Measurements from ENCODE around the gene MAP3K5. TPM values are rescaled to one million over a fixed set of nuclear protein-coding genes. Genes with fewer than 3 reads are reported as not detected.

The MAP3K5 gene
- total RNA-seq, 1 donor from 2014 or later, result 5.7 TPM

- no peaks in the 10 kb centered on the region for H3K27me3 ChIP-seq (ENCODE audit: control insufficient read depth, insufficient read depth, low read length)
- H3K36me3 ChIP-seq (ENCODE audit: control insufficient read depth, insufficient read depth, low read length), result no peaks in the 10 kb centered on the region
- no peak overlapping the region for H3K4me3 ChIP-seq (ENCODE audit: low read depth, low read length)
- no peak for DNase-seq (ENCODE audit: low read depth)
- TF ChIP-seq, protein P1, sequence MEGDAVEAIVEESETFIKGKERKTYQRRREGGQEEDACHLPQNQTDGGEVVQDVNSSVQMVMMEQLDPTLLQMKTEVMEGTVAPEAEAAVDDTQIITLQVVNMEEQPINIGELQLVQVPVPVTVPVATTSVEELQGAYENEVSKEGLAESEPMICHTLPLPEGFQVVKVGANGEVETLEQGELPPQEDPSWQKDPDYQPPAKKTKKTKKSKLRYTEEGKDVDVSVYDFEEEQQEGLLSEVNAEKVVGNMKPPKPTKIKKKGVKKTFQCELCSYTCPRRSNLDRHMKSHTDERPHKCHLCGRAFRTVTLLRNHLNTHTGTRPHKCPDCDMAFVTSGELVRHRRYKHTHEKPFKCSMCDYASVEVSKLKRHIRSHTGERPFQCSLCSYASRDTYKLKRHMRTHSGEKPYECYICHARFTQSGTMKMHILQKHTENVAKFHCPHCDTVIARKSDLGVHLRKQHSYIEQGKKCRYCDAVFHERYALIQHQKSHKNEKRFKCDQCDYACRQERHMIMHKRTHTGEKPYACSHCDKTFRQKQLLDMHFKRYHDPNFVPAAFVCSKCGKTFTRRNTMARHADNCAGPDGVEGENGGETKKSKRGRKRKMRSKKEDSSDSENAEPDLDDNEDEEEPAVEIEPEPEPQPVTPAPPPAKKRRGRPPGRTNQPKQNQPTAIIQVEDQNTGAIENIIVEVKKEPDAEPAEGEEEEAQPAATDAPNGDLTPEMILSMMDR (IDR thresholded peaks at IDR 0.05; ENCODE audit: insufficient read depth, low read length, poor library complexity, severe bottlenecking), result no peak
These were observed 18.8 kb downstream of the MAP3K5 start for GRCh38 chr6:136773473-136773796.

DNA sequence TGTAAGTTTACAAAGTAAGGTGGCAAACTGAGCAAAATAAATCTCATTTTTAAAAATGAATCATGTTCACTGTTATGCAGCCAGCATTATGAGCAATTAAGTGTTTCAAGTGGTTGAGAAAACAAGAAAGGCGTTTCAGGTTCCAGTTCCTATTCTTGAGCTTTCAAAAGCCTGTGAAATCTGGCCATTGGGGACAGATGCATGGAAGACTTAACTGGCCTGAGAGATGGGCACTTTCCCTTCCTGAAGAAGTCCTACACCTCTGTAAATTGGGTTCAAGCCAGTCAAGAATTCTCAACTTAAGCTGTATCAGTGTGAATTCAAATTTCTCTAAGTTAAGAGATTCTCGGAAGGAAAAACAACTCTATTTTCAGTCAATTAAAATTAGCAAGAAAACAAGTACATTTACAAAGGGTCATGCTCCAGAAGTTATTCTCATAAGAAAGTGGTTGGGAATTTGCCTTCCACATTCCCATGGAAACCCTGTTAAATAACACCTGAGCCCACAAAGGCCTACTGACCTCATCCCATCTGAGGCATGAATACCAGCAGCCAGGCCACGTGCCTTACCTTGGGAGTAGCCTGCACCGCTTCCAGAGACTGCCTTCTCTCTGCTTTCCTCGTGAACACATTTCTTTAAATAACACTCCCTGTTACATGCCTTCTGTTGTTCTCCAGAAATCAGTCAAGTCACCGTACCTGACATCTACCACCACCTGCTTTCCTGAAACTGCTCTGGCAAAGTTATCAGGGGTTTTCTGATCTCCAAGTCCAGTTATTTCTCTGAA lies 19.4 kb downstream of the MAP3K5 start:
- Histone ChIP-seq H3K27me3 (ENCODE audit: control insufficient read depth, insufficient read depth, low read length) (no peaks in the 10 kb centered on the region), H3K4me3 (ENCODE audit: low read depth, low read length) (no peak overlapping the region), H3K36me3 (ENCODE audit: control insufficient read depth, insufficient read depth, low read length) (no peaks in the 10 kb centered on the region)
- TF ChIP-seq, protein P1 (IDR thresholded peaks at IDR 0.05; ENCODE audit: insufficient read depth, low read length, poor library complexity, severe bottlenecking), result no peak
- peak; percentile 90 for DNase-seq (ENCODE audit: low read depth)

DNA sequence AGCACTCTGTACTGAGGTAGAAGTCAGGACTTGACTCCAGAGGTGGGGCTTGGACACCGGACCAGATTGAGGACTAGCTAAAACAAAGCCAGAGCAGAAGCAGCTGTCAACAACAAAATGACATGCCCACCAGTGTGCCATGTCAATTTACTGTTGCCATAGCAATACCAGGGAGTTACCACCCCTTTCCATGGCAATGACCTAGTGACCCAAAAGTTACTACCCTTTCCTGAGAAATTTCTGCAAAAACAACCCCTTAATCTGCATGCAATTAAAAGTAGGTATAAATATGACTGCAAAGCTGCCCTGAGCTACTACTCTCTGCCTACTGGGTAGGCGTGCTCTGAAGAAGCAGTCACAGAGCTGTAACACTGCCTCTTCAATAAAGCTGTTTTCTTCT lies 21.0 kb downstream of the MAP3K5 start:
- Histone ChIP-seq H3K4me3 (ENCODE audit: low read depth, low read length) (no peak overlapping the region), H3K36me3 (ENCODE audit: control insufficient read depth, insufficient read depth, low read length) (no peaks in the 10 kb centered on the region), H3K27me3 (ENCODE audit: control insufficient read depth, insufficient read depth, low read length) (no peaks in the 10 kb centered on the region)
- no peak for DNase-seq (ENCODE audit: low read depth)
- TF ChIP-seq, protein P1 (IDR thresholded peaks at IDR 0.05; ENCODE audit: insufficient read depth, low read length, poor library complexity, severe bottlenecking), result no peak

DNA sequence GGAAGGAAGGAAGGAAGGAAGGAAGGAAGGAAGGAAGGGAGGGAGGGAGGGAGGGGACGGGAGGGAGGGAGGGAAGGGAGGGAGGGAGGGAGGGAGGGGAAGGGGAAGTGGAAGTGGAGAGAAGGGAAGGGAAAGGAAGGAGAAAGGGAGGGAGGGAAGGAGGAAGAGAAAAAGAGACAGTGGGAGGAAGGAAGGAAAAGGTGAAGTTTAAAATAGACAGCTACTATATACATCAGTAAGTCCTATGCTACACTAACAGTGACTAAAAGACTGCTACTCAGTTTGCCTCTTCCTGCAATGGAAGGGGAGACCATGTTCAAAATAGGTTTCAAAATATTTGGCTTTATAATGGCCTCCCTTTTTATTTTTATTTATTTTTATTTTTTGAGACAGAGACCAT lies 22.5 kb downstream of the MAP3K5 start:
- H3K36me3 ChIP-seq (ENCODE audit: control insufficient read depth, insufficient read depth, low read length), result no peaks in the 10 kb centered on the region
- DNase-seq (ENCODE audit: low read depth), result no peak
- TF ChIP-seq, protein P1 (IDR thresholded peaks at IDR 0.05; ENCODE audit: insufficient read depth, low read length, poor library complexity, severe bottlenecking), result no peak

DNA sequence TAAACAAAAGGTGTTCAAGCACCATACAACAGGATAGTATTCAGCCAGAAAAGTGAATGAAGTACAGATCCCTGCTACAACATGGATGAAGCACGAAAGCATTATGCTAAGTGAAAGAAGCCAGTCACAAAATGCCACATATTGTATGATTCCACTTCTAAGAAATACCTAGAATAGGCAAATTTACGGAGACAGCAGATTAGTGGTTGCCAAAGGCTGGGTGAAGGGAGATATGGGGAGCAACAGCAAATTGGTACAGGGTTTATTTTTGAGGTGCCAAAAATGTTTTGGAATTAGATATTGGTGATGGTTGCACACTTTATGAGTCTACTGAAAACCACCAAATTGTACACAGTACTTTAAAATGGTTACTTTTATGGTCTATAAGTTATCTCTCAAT lies 23.2 kb downstream of the MAP3K5 start:
- no peaks in the 10 kb centered on the region for H3K36me3 ChIP-seq (ENCODE audit: control insufficient read depth, insufficient read depth, low read length)
- DNase-seq (ENCODE audit: low read depth), result no peak
- no peaks in the 10 kb centered on the region for H3K27me3 ChIP-seq (ENCODE audit: control insufficient read depth, insufficient read depth, low read length)
- no peak overlapping the region for H3K4me3 ChIP-seq (ENCODE audit: low read depth, low read length)
- TF ChIP-seq, protein P1 (IDR thresholded peaks at IDR 0.05; ENCODE audit: insufficient read depth, low read length, poor library complexity, severe bottlenecking), result no peak

More for the DNA sequence above, 22.5 kb downstream of the MAP3K5 start:
- Histone ChIP-seq H3K4me3 (ENCODE audit: low read depth, low read length) (no peak overlapping the region), H3K27me3 (ENCODE audit: control insufficient read depth, insufficient read depth, low read length) (no peaks in the 10 kb centered on the region)

Measured in kidney epithelial cell (primary cell).